Measurements from ENCODE around the gene MYO1D.

DNA sequence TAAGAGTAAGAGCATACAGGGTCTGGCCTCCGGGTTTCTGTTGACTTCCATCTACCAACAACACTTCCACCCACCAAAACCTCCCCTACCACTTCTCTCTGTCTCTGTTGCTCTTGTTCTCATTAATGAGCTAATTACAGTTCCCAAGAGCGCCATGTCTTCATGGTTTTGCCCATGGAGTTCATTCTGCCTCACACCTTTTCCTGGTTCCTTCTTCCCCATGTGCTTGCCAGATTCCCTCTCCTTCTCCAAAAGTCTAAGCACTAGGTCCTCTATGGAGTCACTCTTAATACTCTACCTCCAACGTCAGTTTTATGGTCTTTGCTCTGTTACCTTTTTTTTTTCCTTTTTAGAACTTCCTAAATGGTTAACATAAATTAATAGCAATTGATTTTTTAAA lies 92.8 kb downstream of the MYO1D start:
- no peak for TF ChIP-seq EP300 (IDR thresholded peaks at IDR 0.05)
- no peak for TF ChIP-seq POLR2A (IDR thresholded peaks at IDR 0.05)
- TF ChIP-seq, protein P1, sequence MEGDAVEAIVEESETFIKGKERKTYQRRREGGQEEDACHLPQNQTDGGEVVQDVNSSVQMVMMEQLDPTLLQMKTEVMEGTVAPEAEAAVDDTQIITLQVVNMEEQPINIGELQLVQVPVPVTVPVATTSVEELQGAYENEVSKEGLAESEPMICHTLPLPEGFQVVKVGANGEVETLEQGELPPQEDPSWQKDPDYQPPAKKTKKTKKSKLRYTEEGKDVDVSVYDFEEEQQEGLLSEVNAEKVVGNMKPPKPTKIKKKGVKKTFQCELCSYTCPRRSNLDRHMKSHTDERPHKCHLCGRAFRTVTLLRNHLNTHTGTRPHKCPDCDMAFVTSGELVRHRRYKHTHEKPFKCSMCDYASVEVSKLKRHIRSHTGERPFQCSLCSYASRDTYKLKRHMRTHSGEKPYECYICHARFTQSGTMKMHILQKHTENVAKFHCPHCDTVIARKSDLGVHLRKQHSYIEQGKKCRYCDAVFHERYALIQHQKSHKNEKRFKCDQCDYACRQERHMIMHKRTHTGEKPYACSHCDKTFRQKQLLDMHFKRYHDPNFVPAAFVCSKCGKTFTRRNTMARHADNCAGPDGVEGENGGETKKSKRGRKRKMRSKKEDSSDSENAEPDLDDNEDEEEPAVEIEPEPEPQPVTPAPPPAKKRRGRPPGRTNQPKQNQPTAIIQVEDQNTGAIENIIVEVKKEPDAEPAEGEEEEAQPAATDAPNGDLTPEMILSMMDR (IDR thresholded peaks at IDR 0.05), result no peak
- no peak for TF ChIP-seq POLR2AphosphoS5 (IDR thresholded peaks at IDR 0.05)
